NCI-H2227 treated with DMSO at 0.1 percent for 48 hours (cell line): Measurements from ENCODE around the gene SCARB2.

Experiments
- DNase-seq: peaks from one replicate; lab custom pipeline; 2025; lab: John Stamatoyannopoulos, UW

SCARB2 gene

GRCh38 chr4:76148142-76148865, 65.3 kb downstream of the SCARB2 start, which contains the start of gene NUP54:
Gene NUP54 (minus strand): TSS chr4:76148397. CDS start chr4:76148374, 23 bp downstream.
- DNase-seq, result peak; percentile 84

GRCh38 chr4:76147454-76148141, 66.0 kb downstream of the SCARB2 start:
- DNase-seq, result peak; percentile 69

GRCh38 chr4:76144546-76144945, 69.1 kb downstream of the SCARB2 start:
- no peak for DNase-seq

- no peak for DNase-seq
Observed at GRCh38 chr4:76141241-76141640, 72.4 kb downstream of the SCARB2 start.

- DNase-seq, result no peak
Observed at GRCh38 chr4:76127754-76128153, 85.9 kb downstream of the SCARB2 start.

- DNase-seq, result no peak
Observed at GRCh38 chr4:76125816-76126215, 87.8 kb downstream of the SCARB2 start.

- no peak for DNase-seq
Observed at GRCh38 chr4:76120199-76120598, 93.4 kb downstream of the SCARB2 start.

- no peak for DNase-seq
Observed at GRCh38 chr4:76117536-76117935, 96.1 kb downstream of the SCARB2 start.

- DNase-seq, result no peak
Observed at GRCh38 chr4:76116821-76117220, 96.8 kb downstream of the SCARB2 start.
